ENCODE data around the gene CDR2L. TPM values are rescaled to one million over a fixed set of nuclear protein-coding genes. Genes with fewer than 3 reads are reported as not detected.

CDR2L gene
- total RNA-seq, 8 experiments from 2014 or later: 8.1 to 18.0 (median 13.6) TPM

DNA sequence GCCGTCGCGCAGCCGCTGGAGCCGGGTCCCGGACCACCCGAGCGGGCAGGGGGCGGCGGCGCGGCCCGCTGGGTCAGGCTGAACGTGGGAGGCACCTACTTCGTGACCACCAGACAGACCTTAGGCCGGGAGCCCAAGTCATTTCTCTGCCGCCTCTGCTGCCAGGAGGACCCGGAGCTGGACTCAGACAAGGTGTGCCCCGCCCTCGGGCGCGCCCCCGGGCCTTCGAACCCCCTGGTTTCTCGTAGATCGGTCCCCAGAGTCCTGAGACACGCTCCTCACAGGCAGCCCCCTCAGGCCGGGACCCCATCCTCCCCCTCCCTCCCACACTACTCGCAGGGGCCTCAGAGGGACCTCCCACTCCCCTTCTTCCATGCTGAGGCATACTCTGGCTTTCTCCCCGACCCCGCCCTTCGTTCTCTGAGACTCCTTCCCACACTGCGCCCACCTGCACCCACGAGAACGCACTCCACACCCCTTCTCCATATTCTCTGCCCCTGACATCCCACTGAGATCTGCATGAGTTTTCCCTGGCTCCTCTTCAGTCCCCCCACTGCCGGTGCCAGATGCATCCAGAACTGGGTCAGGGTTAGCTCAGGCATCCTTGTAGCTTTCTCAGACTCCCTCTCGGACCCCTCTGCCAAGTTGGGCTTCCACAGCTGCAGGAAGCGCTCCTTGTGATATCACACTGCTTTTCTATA is 60.1 kb downstream of the CDR2L start:
- ATAC-seq (replicated peaks in 6 of 8): peak; percentile 1 to 36 (median 24)
- 0 to 17% (median 0%) methylated on average over 1 to 4 of the region's 38 CpGs; no CpG with 5 or more reads in 3 of the 10 experiments for WGBS, 10 experiments
- Histone ChIP-seq H3K27ac (peak overlapping the region; percentile 70 to 93), H3K4me1 (replicated peaks in 1 of 2) (peaks cover 10 to 13% of the 10 kb centered on the region in 2 donors), H3K4me3 (peak overlapping the region; percentile 78 to 99 (median 88))
- in situ Hi-C loops (cut with MboI; ENCODE audit: low pct_unique_long_range_greater_than_20kb in 2 of 9, low sequenced_read_pairs in 9 of 9, unreplicated experiment in 9 of 9): no loop called here

DNA sequence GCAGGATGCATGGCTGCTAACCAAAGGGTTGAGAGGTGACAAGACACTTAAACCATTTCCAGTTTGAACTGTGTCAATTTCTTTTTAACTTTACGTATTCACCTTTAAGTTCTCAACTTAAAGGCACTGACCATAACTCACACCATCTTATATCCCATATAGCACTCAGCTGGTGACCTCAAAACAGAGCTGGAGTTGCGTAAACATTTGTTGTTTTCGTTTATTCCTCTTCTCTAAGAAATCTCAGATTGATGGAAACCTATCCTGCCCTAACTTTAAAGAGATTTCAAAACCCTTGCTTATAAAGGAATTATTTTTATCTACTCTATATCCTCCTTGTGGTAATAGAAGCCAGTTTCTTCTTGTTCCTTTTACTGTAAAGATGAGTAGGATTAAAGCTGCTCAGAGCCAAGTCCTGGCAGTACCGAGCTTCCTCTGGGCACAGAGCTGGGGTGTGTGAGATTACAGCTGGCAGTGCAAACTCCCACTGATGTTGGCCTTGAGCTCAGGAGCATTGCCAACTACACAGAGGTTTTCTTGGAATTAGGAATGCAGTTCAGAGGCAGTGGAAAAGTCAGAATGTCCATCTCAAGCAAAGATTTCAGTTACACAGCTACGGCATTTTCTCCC is 60.9 kb downstream of the CDR2L start:
- in situ Hi-C loops (cut with MboI; ENCODE audit: low pct_unique_long_range_greater_than_20kb in 2 of 9, low sequenced_read_pairs in 9 of 9, unreplicated experiment in 9 of 9): no loop called here
- ATAC-seq (replicated peaks in 6 of 8): no peak
- WGBS, 10 experiments: 6 to 81% (median 37%) methylated on average over 2 to 5 of the region's 5 CpGs; no CpG with 5 or more reads in 2 of the 10 experiments
- Histone ChIP-seq H3K27ac (no peak overlapping the region), H3K4me3 (peak overlapping the region; percentile 78 to 99 (median 88)), H3K4me1 (replicated peaks in 1 of 2) (peaks cover 10 to 13% of the 10 kb centered on the region in 2 donors)

DNA sequence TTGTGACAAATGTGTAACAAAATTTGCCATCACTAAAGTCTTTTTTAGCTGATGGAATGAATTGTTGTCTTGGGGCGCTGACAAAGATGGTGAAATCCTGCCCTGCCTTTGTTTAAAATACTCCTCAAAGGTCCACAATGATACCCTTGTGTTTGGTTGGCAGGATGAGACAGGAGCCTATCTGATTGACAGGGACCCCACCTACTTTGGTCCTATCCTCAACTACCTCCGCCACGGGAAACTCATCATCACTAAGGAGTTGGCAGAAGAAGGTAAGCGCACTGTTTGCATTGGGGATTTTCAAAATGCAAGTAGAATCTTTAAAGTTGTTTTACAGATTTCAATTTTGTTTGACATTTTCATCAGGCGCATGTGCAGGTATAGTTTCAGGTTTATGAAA is 61.6 kb downstream of the CDR2L start:
- Histone ChIP-seq H3K27ac (no peak overlapping the region), H3K4me1 (replicated peaks in 1 of 2) (peaks cover 10 to 13% of the 10 kb centered on the region in 2 donors), H3K4me3 (no peak overlapping the region)
- in situ Hi-C loops (cut with MboI; ENCODE audit: low pct_unique_long_range_greater_than_20kb in 2 of 9, low sequenced_read_pairs in 9 of 9, unreplicated experiment in 9 of 9): no loop called here
- no peak for ATAC-seq (replicated peaks in 6 of 8)
- 60 to 100% (median 89%) methylated on average over 1 to 5 of the region's 5 CpGs; no CpG with 5 or more reads in 2 of the 10 experiments for WGBS, 10 experiments

DNA sequence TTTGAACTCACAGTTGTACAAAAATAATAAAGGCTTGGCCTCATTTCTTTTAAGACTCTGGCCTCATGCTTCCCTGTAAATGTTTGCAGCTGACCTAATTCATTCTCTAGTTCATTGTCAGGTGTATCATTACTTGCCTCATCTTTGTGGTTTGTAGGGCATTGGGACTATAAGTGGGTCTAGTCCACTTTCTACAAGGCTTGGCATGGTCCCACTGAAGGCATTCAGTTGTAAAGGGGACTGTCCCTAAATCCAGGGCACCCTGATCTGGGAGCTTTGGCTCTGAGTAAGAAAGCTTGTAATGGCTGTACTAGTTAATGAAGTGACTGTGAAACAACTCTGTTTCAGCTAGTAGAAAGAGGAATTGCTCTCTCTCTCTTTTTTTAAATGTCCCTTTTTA is 62.3 kb downstream of the CDR2L start:
- peaks cover 10 to 13% of the 10 kb centered on the region in 2 donors for H3K4me1 ChIP-seq (replicated peaks in 1 of 2)
- ATAC-seq (replicated peaks in 6 of 8): no peak
- no peak overlapping the region for H3K4me3 ChIP-seq
- no peak overlapping the region for H3K27ac ChIP-seq
- in situ Hi-C loops (cut with MboI; ENCODE audit: low pct_unique_long_range_greater_than_20kb in 2 of 9, low sequenced_read_pairs in 9 of 9, unreplicated experiment in 9 of 9): no loop called here

DNA sequence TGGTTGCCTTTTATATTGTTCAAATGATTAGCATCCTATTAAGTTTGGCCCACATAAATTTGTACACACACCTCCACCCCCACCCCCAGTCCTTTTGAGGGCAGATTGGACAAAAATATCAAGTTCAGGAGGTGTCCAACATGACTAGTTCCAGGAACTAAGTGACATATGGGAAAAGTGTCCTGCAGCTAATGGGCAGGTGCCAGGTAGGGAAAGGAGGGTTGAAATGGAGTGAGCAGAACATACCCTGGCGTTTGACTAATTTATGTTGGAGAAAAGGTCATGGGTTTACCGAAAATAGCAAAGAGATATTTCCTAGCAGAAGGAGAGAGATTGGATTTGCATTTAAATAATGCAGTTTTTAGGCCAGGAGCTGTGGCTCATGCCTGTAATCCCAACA is 64.5 kb downstream of the CDR2L start:
- Histone ChIP-seq H3K4me3 (no peak overlapping the region), H3K27ac (no peak overlapping the region), H3K4me1 (replicated peaks in 1 of 2) (peaks cover 3 to 7% of the 10 kb centered on the region in 2 donors)
- in situ Hi-C loops (cut with MboI; ENCODE audit: low pct_unique_long_range_greater_than_20kb in 2 of 9, low sequenced_read_pairs in 9 of 9, unreplicated experiment in 9 of 9): no loop called here
- WGBS, 10 experiments: 40 to 100% (median 94%) methylated on average over 1 to 2 of the region's 2 CpGs; no CpG with 5 or more reads in 3 of the 10 experiments
- ATAC-seq (replicated peaks in 6 of 8): no peak

Other genes starting within 250 kb of the CDR2L start
- gene NHERF1, start 239.0 kb upstream of the CDR2L start, total RNA-seq: 10 to 100 TPM in 4 of 8 experiments, 1 to 10 TPM in 4; 2.9 to 35.4 (median 12.9) TPM
- 10 to 100 TPM; 41.6 to 97.1 (median 46.2) TPM for gene NAT9, start 211.3 kb upstream of the CDR2L start, total RNA-seq
- gene GRIN2C, start 127.7 kb upstream of the CDR2L start, total RNA-seq: 1 to 10 TPM in 1 of 8 experiments, under 1 TPM in 7; 0.15 to 1.0 (median 0.30) TPM
- gene FDXR, start 114.6 kb upstream of the CDR2L start, total RNA-seq: 10 to 100 TPM in 5 of 8 experiments, 1 to 10 TPM in 3; 7.7 to 80.4 (median 16.6) TPM
- under 1 TPM in 6 of 8 experiments, not detected in 2; 0.11 to 0.85 (median 0.25) TPM for gene FADS6, start 94.0 kb upstream of the CDR2L start, total RNA-seq
- under 1 TPM in 6 of 8 experiments, not detected in 2; 0.11 to 0.76 (median 0.20) TPM for gene USH1G, start 64.4 kb upstream of the CDR2L start, total RNA-seq
- under 1 TPM in 3 of 8 experiments, not detected in 5; 0.15 to 0.71 (median 0.21) TPM for gene OTOP2, start 63.4 kb upstream of the CDR2L start, total RNA-seq
- under 1 TPM in 3 of 8 experiments, not detected in 5; 0.10 to 0.38 (median 0.11) TPM for gene OTOP3, start 51.7 kb upstream of the CDR2L start, total RNA-seq
- gene HID1, start 14.9 kb upstream of the CDR2L start, total RNA-seq: 10 to 100 TPM in 5 of 8 experiments, 1 to 10 TPM in 2, under 1 TPM in 1; 0.36 to 16.8 (median 12.3) TPM
- gene MRPL58, start 25.0 kb downstream of the CDR2L start, total RNA-seq: 10 to 100 TPM; 27.6 to 52.5 (median 34.8) TPM
- 100 to 1,000 TPM; 282 to 662 (median 376) TPM for gene ATP5PD, start 59.3 kb downstream of the CDR2L start, total RNA-seq
- gene KCTD2, start 59.6 kb downstream of the CDR2L start, total RNA-seq: 10 to 100 TPM; 13.2 to 41.6 (median 30.6) TPM
- gene SLC16A5, start 100.3 kb downstream of the CDR2L start, total RNA-seq: 10 to 100 TPM in 2 of 8 experiments, 1 to 10 TPM in 1, under 1 TPM in 2, not detected in 3; 0.09 to 16.6 (median 5.0) TPM
- gene ARMC7, start 122.3 kb downstream of the CDR2L start, total RNA-seq: 10 to 100 TPM in 2 of 8 experiments, 1 to 10 TPM in 6; 3.7 to 11.3 (median 6.1) TPM
- 10 to 100 TPM; 30.0 to 86.8 (median 41.9) TPM for gene NT5C, start 144.1 kb downstream of the CDR2L start, total RNA-seq
- 100 to 1,000 TPM in 7 of 8 experiments, 10 to 100 TPM in 1; 95.0 to 664 (median 275) TPM for gene JPT1, start 166.9 kb downstream of the CDR2L start, total RNA-seq
- 100 to 1,000 TPM; 114 to 263 (median 169) TPM for gene SUMO2, start 195.3 kb downstream of the CDR2L start, total RNA-seq
- gene NUP85, start 218.0 kb downstream of the CDR2L start, total RNA-seq: 10 to 100 TPM; 16.0 to 69.3 (median 21.0) TPM